HEK293 (cell line): Measurements from ENCODE around the gene ANP32B.

Experiments used
- CTCF ChIA-PET: fragments of 350-600 bp; formaldehyde crosslinking; extraction: SDS; loops from one replicate; lab custom pipeline; 2021; ENCODE audit warnings: antibody characterized with exemption; lab: Yijun Ruan, JAX
- POLR2A ChIA-PET: fragments of 300-600 bp; formaldehyde crosslinking; extraction: SDS; loops from one replicate; lab custom pipeline; 2020; ENCODE audit warnings: antibody characterized with exemption, inconsistent platforms; lab: Yijun Ruan, JAX
- H3K27ac ChIP-seq: fragments of 200-500 bp; sonication (Bioruptor generic); 2 replicates; pipeline ENCODE4 v1.5.1; 2014; ENCODE audit warnings: low read depth, low read length, control low read depth, inconsistent platforms; ENCODE audit errors: extremely low read depth
- H3K36me3 ChIP-seq, 2 experiments: fragments of 200-500 bp in 1 of 2; sonication (Bioruptor generic) in 1 of 2; 1 replicate in 1 of 2; 2 replicates in 1 of 2; pipeline ENCODE4 v1.5.1; 2014 to 2017; ENCODE audit warnings: inconsistent platforms in 2 of 2, low read length in 2 of 2; ENCODE audit not compliant: control insufficient read depth in 2 of 2, insufficient read depth in 1 of 2
- H3K4me1 ChIP-seq: fragments of 200-500 bp; sonication (Bioruptor generic); 2 replicates; pipeline ENCODE4 v1.5.1; 2014; ENCODE audit warnings: mild to moderate bottlenecking, low read length, inconsistent platforms; ENCODE audit not compliant: control insufficient read depth, insufficient read depth
- H3K4me3 ChIP-seq: 2 replicates; pipeline ENCODE4 v1.5.1; 2011; ENCODE audit warnings: low read depth, mild to moderate bottlenecking, control low read depth, low read length, moderate library complexity
- H3K9me3 ChIP-seq: fragments of 200-500 bp; sonication (Bioruptor generic); 2 replicates; pipeline ENCODE4 v1.5.1; 2014; ENCODE audit warnings: low read depth, low read length, inconsistent platforms; ENCODE audit not compliant: control insufficient read depth, insufficient read depth
- BCL11B ChIP-seq: fragments of 450-650 bp; formaldehyde crosslinking; IDR thresholded peaks from 2 replicates; pipeline ENCODE4 v1.5.1; 2016; ENCODE audit warnings: low read depth, missing biosample characterization, missing genetic modification characterization
- GLIS1 ChIP-seq: fragments of 450-650 bp; formaldehyde crosslinking; IDR thresholded peaks from 2 replicates; pipeline ENCODE4 v1.5.1; 2016; ENCODE audit warnings: missing biosample characterization, missing genetic modification characterization
- IKZF3 ChIP-seq: fragments of 450-650 bp; IDR thresholded peaks from 2 replicates; pipeline ENCODE4 v1.5.0; 2018; ENCODE audit warnings: missing biosample characterization, mild to moderate bottlenecking, missing genetic modification characterization, moderate library complexity
- KLF7 ChIP-seq: fragments of 450-650 bp; formaldehyde crosslinking; IDR thresholded peaks from 2 replicates; pipeline ENCODE4 v1.5.1; 2016; ENCODE audit warnings: missing biosample characterization, missing genetic modification characterization, borderline replicate concordance
- KLF9 ChIP-seq: fragments of 450-650 bp; formaldehyde crosslinking; IDR thresholded peaks from 2 replicates; pipeline ENCODE4 v1.5.1; 2016; ENCODE audit warnings: missing biosample characterization, missing genetic modification characterization, low read depth
- SP3 ChIP-seq: fragments of 450-650 bp; formaldehyde crosslinking; IDR thresholded peaks from 2 replicates; pipeline ENCODE4 v1.5.1; 2016; ENCODE audit warnings: missing biosample characterization, missing genetic modification characterization
- TCF7L2 ChIP-seq: IDR thresholded peaks from 2 replicates; pipeline ENCODE4 v1.6.1; 2011; ENCODE audit warnings: low read depth, mild to moderate bottlenecking, inconsistent platforms, low read length, moderate library complexity, borderline replicate concordance
- ZNF112 ChIP-seq: fragments of 450-650 bp; formaldehyde crosslinking; IDR thresholded peaks from 2 replicates; pipeline ENCODE4 v1.5.0; 2017; ENCODE audit warnings: missing biosample characterization, missing genetic modification characterization
- ZNF174 ChIP-seq: fragments of 450-650 bp; formaldehyde crosslinking; IDR thresholded peaks from 2 replicates; pipeline ENCODE4 v1.5.0; 2017; ENCODE audit warnings: missing biosample characterization, mild to moderate bottlenecking, missing genetic modification characterization
- ZNF184 ChIP-seq: fragments of 450-650 bp; IDR thresholded peaks from 2 replicates; pipeline ENCODE4 v1.5.1; 2018; ENCODE audit warnings: missing biosample characterization, mild to moderate bottlenecking, missing genetic modification characterization
- ZNF214 ChIP-seq: fragments of 450-650 bp; formaldehyde crosslinking; IDR thresholded peaks from 2 replicates; pipeline ENCODE4 v1.5.1; 2017; ENCODE audit warnings: missing biosample characterization, mild to moderate bottlenecking, missing genetic modification characterization, borderline replicate concordance
- ZNF239 ChIP-seq: fragments of 450-650 bp; formaldehyde crosslinking; IDR thresholded peaks from 2 replicates; pipeline ENCODE4 v1.5.1; 2016; ENCODE audit warnings: missing biosample characterization, missing genetic modification characterization
- ZNF248 ChIP-seq: fragments of 450-650 bp; formaldehyde crosslinking; IDR thresholded peaks from 2 replicates; pipeline ENCODE4 v1.5.1; 2017; ENCODE audit warnings: missing biosample characterization, missing genetic modification characterization
- ZNF324 ChIP-seq: fragments of 450-650 bp; formaldehyde crosslinking; IDR thresholded peaks from 2 replicates; pipeline ENCODE4 v1.5.1; 2016; ENCODE audit warnings: missing biosample characterization, missing genetic modification characterization
- ZNF335 ChIP-seq: fragments of 450-650 bp; formaldehyde crosslinking; conservative IDR thresholded peaks from 2 replicates; pipeline ENCODE4 v1.5.1; 2016; ENCODE audit warnings: missing biosample characterization, missing genetic modification characterization
- ZNF362 ChIP-seq: fragments of 450-650 bp; formaldehyde crosslinking; IDR thresholded peaks from 2 replicates; pipeline ENCODE4 v1.5.1; 2016; ENCODE audit warnings: missing biosample characterization, missing genetic modification characterization
- ZNF391 ChIP-seq: fragments of 450-650 bp; formaldehyde crosslinking; IDR thresholded peaks from 2 replicates; pipeline ENCODE4 v1.5.1; 2016; ENCODE audit warnings: low read depth, missing biosample characterization, missing genetic modification characterization, borderline replicate concordance
- ZNF423 ChIP-seq: fragments of 450-650 bp; formaldehyde crosslinking; IDR thresholded peaks from 2 replicates; pipeline ENCODE4 v1.5.1; 2016; ENCODE audit warnings: missing biosample characterization, missing genetic modification characterization
- ZNF549 ChIP-seq: fragments of 450-650 bp; IDR thresholded peaks from 2 replicates; pipeline ENCODE4 v1.5.1; 2018; ENCODE audit warnings: missing biosample characterization, missing genetic modification characterization, mild to moderate bottlenecking, inconsistent platforms, moderate library complexity
- ZNF555 ChIP-seq: fragments of 450-650 bp; formaldehyde crosslinking; conservative IDR thresholded peaks from 2 replicates; pipeline ENCODE4 v1.5.1; 2017; ENCODE audit warnings: missing biosample characterization, mild to moderate bottlenecking, missing genetic modification characterization, inconsistent platforms
- ZNF560 ChIP-seq: fragments of 450-650 bp; formaldehyde crosslinking; IDR thresholded peaks from 2 replicates; pipeline ENCODE4 v1.5.1; 2017; ENCODE audit warnings: missing biosample characterization, missing genetic modification characterization, borderline replicate concordance
- ZNF629 ChIP-seq: fragments of 450-650 bp; formaldehyde crosslinking; IDR thresholded peaks from 2 replicates; pipeline ENCODE4 v1.5.1; 2017; ENCODE audit warnings: missing biosample characterization, missing genetic modification characterization
- ZNF660 ChIP-seq: fragments of 450-650 bp; IDR thresholded peaks from 2 replicates; pipeline ENCODE4 v1.5.1; 2018; ENCODE audit warnings: missing biosample characterization, mild to moderate bottlenecking, missing genetic modification characterization
- TF ChIP-seq, protein P1 (sequence below): fragments of 450-650 bp; formaldehyde crosslinking; IDR thresholded peaks from 2 replicates; pipeline ENCODE4 v1.5.1; 2016; ENCODE audit warnings: missing biosample characterization, missing genetic modification characterization
- TF ChIP-seq, protein P2 (sequence below): fragments of 450-650 bp; formaldehyde crosslinking; IDR thresholded peaks from 2 replicates; pipeline ENCODE4 v1.5.1; 2017; ENCODE audit warnings: missing biosample characterization, missing genetic modification characterization
- TF ChIP-seq, protein P3 (sequence below): fragments of 450-650 bp; formaldehyde crosslinking; IDR thresholded peaks from 2 replicates; pipeline ENCODE4 v1.5.1; 2016; ENCODE audit warnings: missing biosample characterization, missing genetic modification characterization

The ANP32B gene

DNA sequence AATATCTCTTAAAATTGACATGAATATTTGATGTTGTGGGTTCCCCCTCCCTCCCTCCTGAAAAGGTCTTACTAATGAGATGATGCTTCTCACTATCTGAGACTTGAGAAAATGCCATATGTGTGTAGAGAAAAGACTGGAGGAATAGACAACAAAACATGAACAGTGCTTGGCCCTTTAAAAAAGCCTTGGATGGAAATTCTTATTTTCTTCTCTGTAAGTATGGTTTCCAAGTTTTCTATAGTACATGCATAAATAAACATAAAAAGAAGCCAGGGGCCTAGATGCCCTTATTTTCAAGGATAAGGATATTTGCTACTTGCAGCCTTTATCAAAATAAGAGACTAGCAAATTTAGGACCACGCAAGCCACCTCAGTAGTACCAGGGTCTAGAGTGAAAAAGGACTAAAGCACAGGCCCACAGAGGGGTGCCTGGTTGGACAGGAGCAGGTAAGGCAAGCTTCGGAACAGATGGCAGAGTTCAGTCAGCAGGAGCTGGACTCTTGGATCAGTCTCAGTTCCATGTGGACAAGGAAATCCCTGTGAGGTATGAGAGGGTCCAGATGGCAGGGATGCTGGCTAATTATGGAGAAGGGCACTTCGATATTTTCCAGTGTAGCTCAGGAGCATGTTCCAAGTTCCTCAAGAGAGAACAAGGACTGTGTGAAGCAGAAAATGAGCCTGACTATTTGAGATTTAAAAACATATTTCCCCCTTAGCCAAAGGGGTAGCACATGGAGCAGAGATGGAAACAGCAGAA is 4.6 kb upstream of the ANP32B start:
- Histone ChIP-seq H3K4me1 (no peaks in the 10 kb centered on the region), H3K36me3 (no peaks in the 10 kb centered on the region), H3K9me3 (no peaks in the 10 kb centered on the region), H3K4me3 (no peak overlapping the region)
- POLR2A ChIA-PET, result no interaction called here
- CTCF ChIA-PET, result no interaction called here
- TF ChIP-seq SP3 (no peak), IKZF3 (no peak), GLIS1 (tag by site-specific recombination) (no peak), KLF9 (no peak), ZNF324 (no peak), ZNF660 (tag by site-specific recombination) (no peak), ZNF629 (tag by site-specific recombination) (no peak), ZNF335 (tag by site-specific recombination) (no peak), ZNF184 (no peak), ZNF391 (no peak), ZNF555 (tag by site-specific recombination) (no peak)
- TF ChIP-seq, all 188 proteins: peak for 0
- H3K27ac ChIP-seq, result no peak overlapping the region

- POLR2A ChIA-PET, result interaction anchor here (1.0 to 1.9 kb wide), 2 partner anchors 58 to 308 kb away, joined by 3 to 8 read pairs; partner anchors contain the start of gene TRMO
- no peaks in the 10 kb centered on the region for H3K36me3 ChIP-seq
These were observed 3.2 kb upstream of the ANP32B start for GRCh38 chr9:97979788-97980478.

GRCh38 chr9:97980479-97980803 is 2.7 kb upstream of the ANP32B start:
- H3K27ac ChIP-seq, result no peak overlapping the region
- TF ChIP-seq TCF7L2 (no peak), ZNF423 (no peak), ZNF239 (no peak), ZNF560 (tag by site-specific recombination) (no peak), ZNF248 (no peak), ZNF362 (no peak), KLF7 (tag by site-specific recombination) (no peak), ZNF214 (no peak), BCL11B (tag by site-specific recombination) (no peak), ZNF112 (tag by site-specific recombination) (no peak)
- TF ChIP-seq, protein P1, sequence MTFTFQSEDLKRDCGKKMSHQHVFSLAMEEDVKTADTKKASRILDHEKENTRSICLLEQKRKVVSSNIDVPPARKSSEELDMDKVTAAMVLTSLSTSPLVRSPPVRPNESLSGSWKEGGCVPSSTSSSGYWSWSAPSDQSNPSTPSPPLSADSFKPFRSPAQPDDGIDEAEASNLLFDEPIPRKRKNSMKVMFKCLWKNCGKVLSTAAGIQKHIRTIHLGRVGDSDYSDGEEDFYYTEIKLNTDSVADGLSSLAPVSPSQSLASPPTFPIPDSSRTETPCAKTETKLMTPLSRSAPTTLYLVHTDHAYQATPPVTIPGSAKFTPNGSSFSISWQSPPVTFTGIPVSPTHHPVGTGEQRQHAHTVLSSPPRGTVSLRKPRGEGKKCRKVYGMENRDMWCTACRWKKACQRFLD (tag by site-specific recombination), result no peak

More at GRCh38 chr9:97979788-97980478, 3.2 kb upstream of the ANP32B start:
- TF ChIP-seq ZNF248 (no peak), ZNF549 (tag by site-specific recombination) (no peak), ZNF239 (no peak), ZNF174 (tag by site-specific recombination) (no peak)
- TF ChIP-seq, protein P2, sequence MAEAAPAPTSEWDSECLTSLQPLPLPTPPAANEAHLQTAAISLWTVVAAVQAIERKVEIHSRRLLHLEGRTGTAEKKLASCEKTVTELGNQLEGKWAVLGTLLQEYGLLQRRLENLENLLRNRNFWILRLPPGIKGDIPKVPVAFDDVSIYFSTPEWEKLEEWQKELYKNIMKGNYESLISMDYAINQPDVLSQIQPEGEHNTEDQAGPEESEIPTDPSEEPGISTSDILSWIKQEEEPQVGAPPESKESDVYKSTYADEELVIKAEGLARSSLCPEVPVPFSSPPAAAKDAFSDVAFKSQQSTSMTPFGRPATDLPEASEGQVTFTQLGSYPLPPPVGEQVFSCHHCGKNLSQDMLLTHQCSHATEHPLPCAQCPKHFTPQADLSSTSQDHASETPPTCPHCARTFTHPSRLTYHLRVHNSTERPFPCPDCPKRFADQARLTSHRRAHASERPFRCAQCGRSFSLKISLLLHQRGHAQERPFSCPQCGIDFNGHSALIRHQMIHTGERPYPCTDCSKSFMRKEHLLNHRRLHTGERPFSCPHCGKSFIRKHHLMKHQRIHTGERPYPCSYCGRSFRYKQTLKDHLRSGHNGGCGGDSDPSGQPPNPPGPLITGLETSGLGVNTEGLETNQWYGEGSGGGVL (tag by site-specific recombination), result no peak
- TF ChIP-seq, protein P3, sequence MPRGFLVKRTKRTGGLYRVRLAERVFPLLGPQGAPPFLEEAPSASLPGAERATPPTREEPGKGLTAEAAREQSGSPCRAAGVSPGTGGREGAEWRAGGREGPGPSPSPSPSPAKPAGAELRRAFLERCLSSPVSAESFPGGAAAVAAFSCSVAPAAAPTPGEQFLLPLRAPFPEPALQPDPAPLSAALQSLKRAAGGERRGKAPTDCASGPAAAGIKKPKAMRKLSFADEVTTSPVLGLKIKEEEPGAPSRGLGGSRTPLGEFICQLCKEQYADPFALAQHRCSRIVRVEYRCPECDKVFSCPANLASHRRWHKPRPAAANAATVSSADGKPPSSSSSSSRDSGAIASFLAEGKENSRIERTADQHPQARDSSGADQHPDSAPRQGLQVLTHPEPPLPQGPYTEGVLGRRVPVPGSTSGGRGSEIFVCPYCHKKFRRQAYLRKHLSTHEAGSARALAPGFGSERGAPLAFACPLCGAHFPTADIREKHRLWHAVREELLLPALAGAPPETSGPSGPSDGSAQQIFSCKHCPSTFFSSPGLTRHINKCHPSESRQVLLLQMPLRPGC (tag by site-specific recombination), result no peak
- Histone ChIP-seq H3K27ac (no peak overlapping the region), H3K9me3 (no peaks in the 10 kb centered on the region), H3K4me1 (no peaks in the 10 kb centered on the region), H3K4me3 (no peak overlapping the region)
- CTCF ChIA-PET, result interaction anchor here (0.6 to 1.8 kb wide), 3 partner anchors 9 to 333 kb away, joined by 3 to 4 read pairs (median 3); no protein-coding TSS in a partner anchor

More at GRCh38 chr9:97980479-97980803, 2.7 kb upstream of the ANP32B start:
- POLR2A ChIA-PET, result interaction anchor here (1.0 to 1.9 kb wide), 2 partner anchors 58 to 308 kb away, joined by 3 to 8 read pairs; partner anchors contain the start of gene TRMO
- CTCF ChIA-PET, result interaction anchor here (1.0 to 1.8 kb wide), 2 partner anchors 9 to 51 kb away, joined by 3 to 4 read pairs; no protein-coding TSS in a partner anchor
- Histone ChIP-seq H3K4me1 (no peaks in the 10 kb centered on the region), H3K4me3 (no peak overlapping the region), H3K9me3 (no peaks in the 10 kb centered on the region), H3K36me3 (no peaks in the 10 kb centered on the region)
